Esophagus muscularis mucosa (tissue), 4 donors: ENCODE measurements around the gene CYP2C18.
"Not testable (repeated sequence)": the region's sequence is repeated elsewhere in the genome, so short reads cannot be mapped to it uniquely, and the experiment has no call there.

Experiments
- CTCF ChIP-seq, 3 experiments: fragments of 200-600 bp in 2 of 3; fragments of 450-650 bp in 1 of 3; sonication (generic) in 2 of 3; IDR thresholded peaks; one replicate each; pipeline ENCODE4 v1.5.1; 2017 to 2019; ENCODE audit warnings: antibody characterized with exemption in 3 of 3, mild to moderate bottlenecking in 2 of 3, moderate library complexity in 1 of 3
- EP300 ChIP-seq: sonication (generic); formaldehyde crosslinking; IDR thresholded peaks from one replicate; pipeline ENCODE4 v1.6.1; 2017; ENCODE audit warnings: antibody characterized with exemption
- POLR2A ChIP-seq: fragments of 450-650 bp; IDR thresholded peaks from one replicate; pipeline ENCODE4 v1.6.1; 2017; ENCODE audit warnings: antibody characterized with exemption, moderate library complexity, mild to moderate bottlenecking, low read depth
- POLR2AphosphoS5 ChIP-seq, 2 donors: sonication (generic); formaldehyde crosslinking; IDR thresholded peaks; one replicate each; pipeline ENCODE4 v1.6.1; 2017; ENCODE audit warnings: antibody characterized with exemption in 2 of 2

- TF ChIP-seq CTCF (IDR thresholded peaks at IDR 0.05); EP300; POLR2A; POLR2AphosphoS5 (IDR thresholded peaks at IDR 0.05): not testable (repeated sequence)
These were observed 45.4 kb upstream of the CYP2C18 start for GRCh38 chr10:94638097-94638496.
